ENCODE data around the gene LRRC66.

The LRRC66 gene

GRCh38 chr4:52014903-52015302 is 5.3 kb downstream of the LRRC66 start:
- DNase-seq (ENCODE audit: low spot score), result no peak

GRCh38 chr4:52012651-52013050 is 7.5 kb downstream of the LRRC66 start:
- DNase-seq (ENCODE audit: low spot score), result no peak

- DNase-seq (ENCODE audit: low spot score), result no peak
Measured at GRCh38 chr4:52010986-52011385, 9.2 kb downstream of the LRRC66 start.

- DNase-seq (ENCODE audit: low spot score), result no peak
Measured at GRCh38 chr4:52006887-52007286, 13.3 kb downstream of the LRRC66 start.

- DNase-seq (ENCODE audit: low spot score), result no peak
Measured at GRCh38 chr4:52005604-52006273, 14.4 kb downstream of the LRRC66 start.

GRCh38 chr4:52004414-52004813 is 15.7 kb downstream of the LRRC66 start:
- no peak for DNase-seq (ENCODE audit: low spot score)

- no peak for DNase-seq (ENCODE audit: low spot score)
Measured at GRCh38 chr4:52001616-52002015, 18.5 kb downstream of the LRRC66 start.

GRCh38 chr4:51999250-51999649 is 20.9 kb downstream of the LRRC66 start:
- DNase-seq (ENCODE audit: low spot score), result no peak

- DNase-seq (ENCODE audit: low spot score), result no peak
Measured at GRCh38 chr4:51998837-51999236, 21.3 kb downstream of the LRRC66 start.

GRCh38 chr4:51997647-51998046 is 22.5 kb downstream of the LRRC66 start:
- no peak for DNase-seq (ENCODE audit: low spot score)

- no peak for DNase-seq (ENCODE audit: low spot score)
Measured at GRCh38 chr4:51995647-51996220, 24.4 kb downstream of the LRRC66 start.

- no peak for DNase-seq (ENCODE audit: low spot score)
Measured at GRCh38 chr4:51965862-51966261, 54.3 kb downstream of the LRRC66 start.

- no peak for DNase-seq (ENCODE audit: low spot score)
Measured at GRCh38 chr4:51963841-51964517, 56.2 kb downstream of the LRRC66 start.

- DNase-seq (ENCODE audit: low spot score), result no peak
Measured at GRCh38 chr4:51960486-51960885, 59.7 kb downstream of the LRRC66 start.

- no peak for DNase-seq (ENCODE audit: low spot score)
Measured at GRCh38 chr4:51958199-51958968, 61.8 kb downstream of the LRRC66 start.

Measured in pons (tissue), 1 donor.